DND-41 (cell line): ENCODE measurements around the gene S100A1.

ENCODE experiments used
- EZH2 ChIP-seq: IDR thresholded peaks from 3 replicates; pipeline ENCODE4 v1.6.1; 2012; ENCODE audit warnings: borderline replicate concordance, low read depth, mild to moderate bottlenecking, moderate library complexity, low read length, inconsistent platforms; ENCODE audit not compliant: severe bottlenecking
- TF ChIP-seq, protein P1 (sequence below): IDR thresholded peaks from 2 replicates; pipeline ENCODE4 v1.5.1; 2012; ENCODE audit warnings: borderline replicate concordance, low read length, moderate library complexity, mild to moderate bottlenecking; ENCODE audit not compliant: poor library complexity, severe bottlenecking; ENCODE audit errors: extremely low read depth

DNA sequence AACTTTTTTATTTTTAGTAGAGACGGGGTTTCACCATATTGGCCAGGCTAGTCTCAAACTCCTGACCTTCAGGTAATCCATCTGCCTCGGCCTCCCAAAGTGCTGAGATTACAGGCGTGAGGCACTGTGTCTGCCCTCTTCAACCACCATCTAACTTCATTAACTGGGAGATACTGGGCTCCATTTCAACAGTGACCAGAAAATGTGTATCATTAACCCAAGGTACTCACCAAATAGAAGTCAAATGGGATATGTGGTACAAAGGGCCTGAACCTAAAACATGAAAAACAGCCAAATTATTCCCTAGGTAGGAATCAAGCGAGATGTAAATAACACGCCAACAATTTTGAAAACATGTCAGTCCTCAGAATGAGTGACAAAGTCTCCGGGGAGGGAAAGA lies 41.4 kb downstream of the S100A1 start:
- TF ChIP-seq EZH2: no peak
- TF ChIP-seq, protein P1, sequence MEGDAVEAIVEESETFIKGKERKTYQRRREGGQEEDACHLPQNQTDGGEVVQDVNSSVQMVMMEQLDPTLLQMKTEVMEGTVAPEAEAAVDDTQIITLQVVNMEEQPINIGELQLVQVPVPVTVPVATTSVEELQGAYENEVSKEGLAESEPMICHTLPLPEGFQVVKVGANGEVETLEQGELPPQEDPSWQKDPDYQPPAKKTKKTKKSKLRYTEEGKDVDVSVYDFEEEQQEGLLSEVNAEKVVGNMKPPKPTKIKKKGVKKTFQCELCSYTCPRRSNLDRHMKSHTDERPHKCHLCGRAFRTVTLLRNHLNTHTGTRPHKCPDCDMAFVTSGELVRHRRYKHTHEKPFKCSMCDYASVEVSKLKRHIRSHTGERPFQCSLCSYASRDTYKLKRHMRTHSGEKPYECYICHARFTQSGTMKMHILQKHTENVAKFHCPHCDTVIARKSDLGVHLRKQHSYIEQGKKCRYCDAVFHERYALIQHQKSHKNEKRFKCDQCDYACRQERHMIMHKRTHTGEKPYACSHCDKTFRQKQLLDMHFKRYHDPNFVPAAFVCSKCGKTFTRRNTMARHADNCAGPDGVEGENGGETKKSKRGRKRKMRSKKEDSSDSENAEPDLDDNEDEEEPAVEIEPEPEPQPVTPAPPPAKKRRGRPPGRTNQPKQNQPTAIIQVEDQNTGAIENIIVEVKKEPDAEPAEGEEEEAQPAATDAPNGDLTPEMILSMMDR: no peak
